ENCODE measurements around the gene TRIM28.

- TF ChIP-seq CTCF (conservative IDR thresholded peaks at IDR 0.05; ENCODE audit: low read depth, low read length), result no peak
- no peak for TF ChIP-seq EZH2 (IDR thresholded peaks at IDR 0.05; ENCODE audit: borderline replicate concordance, low read depth, low read length, poor library complexity, severe bottlenecking)
These were observed 25.5 kb downstream of the TRIM28 start for GRCh38 chr19:58569191-58569942.
